GM12873 (cell line): ENCODE measurements around the gene IL18BP.

ENCODE experiments used
- CTCF ChIP-seq: IDR thresholded peaks from 2 replicates; pipeline ENCODE4 v1.5.1; 2012; ENCODE audit warnings: low read depth, mild to moderate bottlenecking, moderate library complexity, low read length, control low read depth; ENCODE audit not compliant: insufficient read depth; ENCODE audit errors: missing control alignments

IL18BP gene

GRCh38 chr11:71996946-71997345 is 1.8 kb upstream of the IL18BP start:
- TF ChIP-seq CTCF: no peak

- TF ChIP-seq CTCF: no peak
Observed at GRCh38 chr11:71997594-71997993, 1.1 kb upstream of the IL18BP start.

- no peak for TF ChIP-seq CTCF
Observed at GRCh38 chr11:71998061-71998460, 648 bp upstream of the IL18BP start.

GRCh38 chr11:71999362-71999761 is 653 bp downstream of the IL18BP start:
- no peak for TF ChIP-seq CTCF

GRCh38 chr11:71999798-72000197 is 1.1 kb downstream of the IL18BP start:
- no peak for TF ChIP-seq CTCF

- no peak for TF ChIP-seq CTCF
Observed at GRCh38 chr11:72000202-72000867, 1.6 kb downstream of the IL18BP start.

- no peak for TF ChIP-seq CTCF
Observed at GRCh38 chr11:72001285-72001684, 2.6 kb downstream of the IL18BP start.
